Adrenal gland (tissue), 12 donors: ENCODE measurements around the gene PCDHA2. TPM values are rescaled to one million over a fixed set of nuclear protein-coding genes. Genes with fewer than 3 reads are reported as not detected.
A peak's percentile ranks its signal among the peaks of the same experiment; 100 is the strongest.
"Not testable (repeated sequence)": the region's sequence is repeated elsewhere in the genome, so short reads cannot be mapped to it uniquely, and the experiment has no call there.

Source experiments
- DNase-seq, 7 donors: peaks; one replicate each; pipeline ENCODE4 v3.0.0-alpha.2; 2019 to 2020
- H3K27ac ChIP-seq, 5 donors: fragments of 200-600 bp; sonication (generic) in 4 of 5; 1 replicate in 3 of 5; 2 replicates in 2 of 5; pipeline versions ENCODE4 v1.5.1 to v1.8.0; 2016 to 2020; ENCODE audit warnings: mild to moderate bottlenecking in 1 of 5
- H3K27me3 ChIP-seq: fragments of 200-600 bp; 2 replicates; pipeline ENCODE4 v1.8.0; 2021
- H3K36me3 ChIP-seq, 2 donors: fragments of 200-600 bp; replicated peaks in 1 of 2; 1 replicate in 1 of 2; 2 replicates in 1 of 2; pipeline versions ENCODE4 v1.5.1 to v1.8.0; 2018 to 2022
- H3K4me1 ChIP-seq, 2 donors: fragments of 200-600 bp; replicated peaks in 1 of 2; 1 replicate in 1 of 2; 2 replicates in 1 of 2; pipeline versions ENCODE4 v1.5.1 to v1.8.0; 2018 to 2021
- H3K4me3 ChIP-seq, 4 donors: fragments of 200-600 bp; sonication (generic) in 3 of 4; one replicate each; pipeline ENCODE4 v1.5.1; 2016 to 2018
- H3K9me3 ChIP-seq, 3 donors: fragments of 200-600 bp; sonication (generic) in 1 of 3; replicated peaks in 1 of 3; 1 replicate in 2 of 3; 2 replicates in 1 of 3; pipeline versions ENCODE4 v1.5.1 to v1.8.0; 2016 to 2021
- CTCF ChIP-seq, 6 experiments: fragments of 450-650 bp in 4 of 6; fragments of 200-600 bp in 2 of 6; sonication (generic) in 1 of 6; IDR thresholded peaks; 1 replicate in 5 of 6; 2 replicates in 1 of 6; pipeline versions ENCODE4 v1.5.1 to v1.8.0; 2016 to 2021; ENCODE audit warnings: antibody characterized with exemption in 6 of 6, mild to moderate bottlenecking in 2 of 6, moderate library complexity in 1 of 6
- POLR2A ChIP-seq, 2 donors: fragments of 450-650 bp; IDR thresholded peaks; one replicate each; pipeline ENCODE4 v1.6.1; 2017; ENCODE audit warnings: antibody characterized with exemption in 2 of 2, mild to moderate bottlenecking in 2 of 2, moderate library complexity in 1 of 2
- WGBS, 4 donors: extraction: QIAGEN DNeasy Blood & Tissue Kit in 2 of 4; methylation state at CpG; one replicate each; pipeline versions ENCODE4 v1.1.5 to v1.1.7; 2013 to 2017; 5-methylcytosine and 5-hydroxymethylcytosine counted together
- intact Hi-C, 2 donors: fragments of 100-400 bp; cut with DNase I; formaldehyde crosslinking; loops; one replicate each; pipeline versions ENCODE4 v1.14.1 to v1.15.0; 2022 to 2023
- polyA plus RNA-seq, 3 donors: library from polyadenylated mRNA; stranded (reverse); fragments of 200-250 nt in 2 of 3; fragments of 350-450 nt in 1 of 3; fragmentation: Illumina TruSeq in 1 of 3; extraction: RNeasy Lipid Tissue Mini Kit (QIAGEN cat#74804) in 1 of 3; gene quantifications; one replicate each; pipeline ENCODE4 v1.2.3, GENCODE V29; 2013 to 2014
- total RNA-seq, 9 donors: library from RNA; depleted of rRNA in 4 of 9; stranded (reverse); fragments of >200 nt in 4 of 9; fragments of 120-200 nt in 1 of 9; fragmentation: NEBNext Ultra II Directional in 1 of 9; extraction: Animal tissue kit (Norgen Biotek cat#: 25700) in 1 of 9; gene quantifications; one replicate each; pipeline versions ENCODE4 v1.1.0 to v1.2.4, GENCODE V29; 2013 to 2023
- donor health status: healthy with polysubstance abuse.
- donor health status: Bipolar disorder and iron deficiency.
- donor health status: DM: yes; HTN: yes; CAD: no.
- donor health status: DM: no; HTN: no; CAD: no.
- donor health status: DM: no; HTN: no; CAD: no.
- donor health status: DM: yes; HTN: yes; CAD: no.

PCDHA2 gene
- total and polyA plus RNA-seq, 12 donors = 0.03 to 0.28 (median 0.14) TPM; not detected in 6

GRCh38 chr5:140795259-140795641 is 598 bp downstream of the PCDHA2 start:
- 15 to 26% (median 19%) methylated on average over 15 of the region's 15 CpGs for WGBS, 4 donors
- intact Hi-C loops = no loop called here
- Histone ChIP-seq H3K9me3 (peaks cover 3 to 15% (median 12%) of the 10 kb centered on the region in 3 donors), H3K4me1 (no peaks in the 10 kb centered on the region), H3K36me3 (no peaks in the 10 kb centered on the region), H3K27me3 (no peaks in the 10 kb centered on the region), H3K27ac (no peak overlapping the region), H3K4me3 (peak overlapping the region in 1 of 4 donors; percentile 8)
- TF ChIP-seq CTCF (IDR thresholded peaks at IDR 0.05) = no peak
- no peak for TF ChIP-seq POLR2A (IDR thresholded peaks at IDR 0.05)
- DNase-seq = no peak

GRCh38 chr5:140796072-140796717 is 1.5 kb downstream of the PCDHA2 start:
- DNase-seq, intact Hi-C loops, H3K27me3 ChIP-seq: not testable (repeated sequence)

GRCh38 chr5:140796718-140797095 is 2.1 kb downstream of the PCDHA2 start:
- H3K4me3 ChIP-seq = no peak overlapping the region
- intact Hi-C loops = no loop called here
- WGBS, 4 donors = 44 to 54% (median 44%) methylated on average over 39 of the region's 39 CpGs; no CpG with 5 or more reads in 1 of the 4 donors
- H3K4me1 ChIP-seq = no peaks in the 10 kb centered on the region
- no peaks in the 10 kb centered on the region for H3K27me3 ChIP-seq
- H3K27ac ChIP-seq = no peak overlapping the region
- peaks cover 3 to 17% (median 15%) of the 10 kb centered on the region in 3 donors for H3K9me3 ChIP-seq
- DNase-seq = no peak
- no peaks in the 10 kb centered on the region for H3K36me3 ChIP-seq
- TF ChIP-seq POLR2A (IDR thresholded peaks at IDR 0.05) (no peak), CTCF (IDR thresholded peaks at IDR 0.05) (no peak)

More at GRCh38 chr5:140796072-140796717, 1.5 kb downstream of the PCDHA2 start:
- not testable (repeated sequence) for H3K4me3 ChIP-seq, H3K4me1 ChIP-seq, H3K36me3 ChIP-seq, H3K27ac ChIP-seq
- WGBS, 4 donors = 39 to 67% (median 49%) methylated on average over 41 to 72 of the region's 72 CpGs
- peaks cover 3 to 17% (median 15%) of the 10 kb centered on the region in 3 donors for H3K9me3 ChIP-seq

GRCh38 chr5:140800816-140801493 is 6.3 kb downstream of the PCDHA2 start, which contains the start of gene PCDHA3:
TSS of gene PCDHA3 (plus strand) at chr5:140801057.
- intact Hi-C loops = no loop called here
- TF ChIP-seq POLR2A (IDR thresholded peaks at IDR 0.05) = no peak
- Histone ChIP-seq H3K27ac (no peak within 1 kb of the TSS), H3K27me3 (no peaks in the 10 kb centered on the region), H3K36me3 (no peaks in the 10 kb centered on the region), H3K9me3 (peaks cover 3 to 17% (median 13%) of the 10 kb centered on the region in 3 donors), H3K4me3 (peak within 1 kb of the TSS in 1 of 4 donors; percentile 1), H3K4me1 (no peaks in the 10 kb centered on the region)
- no peak for DNase-seq
- 12 to 20% (median 14%) methylated on average over 13 to 29 of the region's 29 CpGs for WGBS, 4 donors

- H3K4me3 ChIP-seq = peak overlapping the region in 1 of 4 donors; percentile 1
- no peaks in the 10 kb centered on the region for H3K27me3 ChIP-seq
- TF ChIP-seq CTCF (IDR thresholded peaks at IDR 0.05) = no peak
- no peak for TF ChIP-seq POLR2A (IDR thresholded peaks at IDR 0.05)
- H3K36me3 ChIP-seq = no peaks in the 10 kb centered on the region
- peaks cover 3 to 17% (median 8%) of the 10 kb centered on the region in 3 donors for H3K9me3 ChIP-seq
- DNase-seq = no peak
- H3K27ac ChIP-seq = no peak overlapping the region
- WGBS, 4 donors = 8 to 26% (median 14%) methylated on average over 12 to 16 of the region's 16 CpGs
- intact Hi-C loops = no loop called here
- H3K4me1 ChIP-seq = no peaks in the 10 kb centered on the region
These were observed 6.8 kb downstream of the PCDHA2 start for GRCh38 chr5:140801494-140801841.

- H3K27ac ChIP-seq, H3K36me3 ChIP-seq, H3K4me3 ChIP-seq, H3K27me3 ChIP-seq, DNase-seq, intact Hi-C loops, H3K4me1 ChIP-seq: not testable (repeated sequence)
- H3K9me3 ChIP-seq = peaks cover 0 to 17% (median 3%) of the 10 kb centered on the region in 3 donors
- 32 to 66% (median 39%) methylated on average over 5 to 45 of the region's 45 CpGs for WGBS, 4 donors
These were observed 7.7 kb downstream of the PCDHA2 start for GRCh38 chr5:140802381-140802780.
